ENCODE results near the gene DRC1.

GRCh38 chr2:26481706-26482105 lies 80.0 kb downstream of the DRC1 start:
- TF ChIP-seq CTCF (IDR thresholded peaks at IDR 0.05) (no peak), CHD2 (IDR thresholded peaks at IDR 0.05; ENCODE audit: low read length, partially characterized antibody) (no peak), SMC3 (IDR thresholded peaks at IDR 0.05) (no peak), JUNB (IDR thresholded peaks at IDR 0.05) (no peak), REST (IDR thresholded peaks at IDR 0.05) (no peak)
